ENCODE results near the gene CABLES1. TPM values are rescaled to one million over a fixed set of nuclear protein-coding genes. Genes with fewer than 3 reads are reported as not detected.

CABLES1 gene
- total RNA-seq, 1 experiment from 2014 or later, result 11.8 TPM

- intact Hi-C loops (cut with micrococcal nuclease; ENCODE audit: unreplicated experiment), result no loop called here
- no peak overlapping the region for H2AFZ ChIP-seq
- no peaks in the 10 kb centered on the region for H3K9me2 ChIP-seq (ENCODE audit: insufficient read depth)
- H3K27me3 ChIP-seq (ENCODE audit: insufficient read depth, low read depth), result no peaks in the 10 kb centered on the region
- peaks cover 7% of the 10 kb centered on the region; the same call in 1 of the 2 replicates for H3K4me1 ChIP-seq (replicated peaks; ENCODE audit: insufficient read depth)
- no peak for TF ChIP-seq EZH2 (IDR thresholded peaks at IDR 0.05; ENCODE audit: low read depth)
- no peaks in the 10 kb centered on the region for H4K20me1 ChIP-seq (ENCODE audit: insufficient read depth)
- H3K9me3 ChIP-seq (ENCODE audit: insufficient read depth, low read depth), result no peaks in the 10 kb centered on the region
- H3K36me3 ChIP-seq (ENCODE audit: low read depth), result no peaks in the 10 kb centered on the region
- ChIA-PET POLR2A (ENCODE audit: unreplicated experiment) (no interaction called here), CTCF (no interaction called here)
- H3K79me2 ChIP-seq (ENCODE audit: low read depth), result no peaks in the 10 kb centered on the region
- no peak for DNase-seq
- no peak overlapping the region for H3K27ac ChIP-seq
- no peaks in the 10 kb centered on the region; the same call in 1 of the 2 replicates for H3F3A ChIP-seq (ENCODE audit: insufficient read depth, low read depth)
- H3K4me3 ChIP-seq, result no peak overlapping the region
- BruUV-seq (replicated peaks), result no TSS peak
- no peak overlapping the region for H3K4me2 ChIP-seq
Observed at GRCh38 chr18:23235336-23235735, 100.1 kb downstream of the CABLES1 start.

GRCh38 chr18:23235860-23236259, 100.6 kb downstream of the CABLES1 start:
- Histone ChIP-seq H3K27ac (no peak overlapping the region), H3K9me2 (ENCODE audit: insufficient read depth) (no peaks in the 10 kb centered on the region), H3K79me2 (ENCODE audit: low read depth) (no peaks in the 10 kb centered on the region), H3K4me3 (no peak overlapping the region), H4K20me1 (ENCODE audit: insufficient read depth) (no peaks in the 10 kb centered on the region), H3K4me1 (replicated peaks; ENCODE audit: insufficient read depth) (peaks cover 7% of the 10 kb centered on the region; the same call in 1 of the 2 replicates), H3K9me3 (ENCODE audit: insufficient read depth, low read depth) (no peaks in the 10 kb centered on the region), H3K27me3 (ENCODE audit: insufficient read depth, low read depth) (no peaks in the 10 kb centered on the region), H3K4me2 (no peak overlapping the region), H2AFZ (no peak overlapping the region), H3K36me3 (ENCODE audit: low read depth) (no peaks in the 10 kb centered on the region), H3F3A (ENCODE audit: insufficient read depth, low read depth) (no peaks in the 10 kb centered on the region; the same call in 1 of the 2 replicates)
- no TSS peak for BruUV-seq (replicated peaks)
- CTCF ChIA-PET, result interaction anchor here (0.6 kb wide), 1 partner anchor 254 kb away, joined by 4 read pairs; no protein-coding TSS in a partner anchor
- POLR2A ChIA-PET (ENCODE audit: unreplicated experiment), result no interaction called here
- no peak for TF ChIP-seq CTCF (conservative IDR thresholded peaks at IDR 0.05)
- intact Hi-C loops (cut with micrococcal nuclease; ENCODE audit: unreplicated experiment), result no loop called here
- DNase-seq, result no peak

GRCh38 chr18:23236876-23237468, 101.7 kb downstream of the CABLES1 start:
- no peaks in the 10 kb centered on the region for H3K4me1 ChIP-seq (replicated peaks; ENCODE audit: insufficient read depth)
- TF ChIP-seq CTCF (conservative IDR thresholded peaks at IDR 0.05), result no peak
- no peak for TF ChIP-seq EZH2 (IDR thresholded peaks at IDR 0.05; ENCODE audit: low read depth)
- no peak overlapping the region for H3K4me2 ChIP-seq
- no peak overlapping the region for H3K27ac ChIP-seq
- H3K9me3 ChIP-seq (ENCODE audit: insufficient read depth, low read depth), result no peaks in the 10 kb centered on the region
- no peaks in the 10 kb centered on the region for H4K20me1 ChIP-seq (ENCODE audit: insufficient read depth)
- POLR2A ChIA-PET (ENCODE audit: unreplicated experiment), result no interaction called here
- H2AFZ ChIP-seq, result no peak overlapping the region
- H3K9me2 ChIP-seq (ENCODE audit: insufficient read depth), result no peaks in the 10 kb centered on the region
- no peaks in the 10 kb centered on the region for H3K27me3 ChIP-seq (ENCODE audit: insufficient read depth, low read depth)
- no peak for DNase-seq
- H3F3A ChIP-seq (ENCODE audit: insufficient read depth, low read depth), result no peaks in the 10 kb centered on the region; the same call in 1 of the 2 replicates
- CTCF ChIA-PET, result no interaction called here
- no peaks in the 10 kb centered on the region for H3K36me3 ChIP-seq (ENCODE audit: low read depth)
- no peak overlapping the region for H3K4me3 ChIP-seq
- BruUV-seq (replicated peaks), result no TSS peak
- intact Hi-C loops (cut with micrococcal nuclease; ENCODE audit: unreplicated experiment), result no loop called here
- no peaks in the 10 kb centered on the region for H3K79me2 ChIP-seq (ENCODE audit: low read depth)
